Measurements from ENCODE around the gene NT5M. TPM values are rescaled to one million over a fixed set of nuclear protein-coding genes. Genes with fewer than 3 reads are reported as not detected.

NT5M gene
- total RNA-seq, 4 donors from 2014 or later = 3.7 to 15.7 (median 8.0) TPM

GRCh38 chr17:17322516-17323510 lies 19.6 kb downstream of the NT5M start:
- H3K36me3 ChIP-seq = no peaks in the 10 kb centered on the region
- intact Hi-C loops (cut with DNase I; ENCODE audit: low total_unique reads) = no loop called here

GRCh38 chr17:17324616-17325015 lies 21.4 kb downstream of the NT5M start:
- ATAC-seq (no peak), DNase-seq (no peak)
- Histone ChIP-seq H3K4me1 (no peaks in the 10 kb centered on the region), H3K36me3 (no peaks in the 10 kb centered on the region), H3K27me3 (no peaks in the 10 kb centered on the region), H3K27ac (no peak overlapping the region), H3K9me3 (no peaks in the 10 kb centered on the region), H3K4me3 (no peak overlapping the region)
- TF ChIP-seq POLR2A (IDR thresholded peaks at IDR 0.05) (no peak), CTCF (IDR thresholded peaks at IDR 0.05 in 4 of 5, conservative IDR thresholded peaks at IDR 0.05 in 1 of 5) (no peak)
- intact Hi-C loops (cut with DNase I; ENCODE audit: low total_unique reads) (no loop called here), in situ Hi-C loops (cut with MboI; ENCODE audit: low sequenced_read_pairs in 4 of 4) (no loop called here)

More at GRCh38 chr17:17322516-17323510, 19.6 kb downstream of the NT5M start:
- DNase-seq (no peak), ATAC-seq (no peak)
- no peaks in the 10 kb centered on the region for H3K4me1 ChIP-seq
- H3K4me3 ChIP-seq = no peak overlapping the region
- H3K9me3 ChIP-seq = no peaks in the 10 kb centered on the region
- TF ChIP-seq POLR2A (IDR thresholded peaks at IDR 0.05) (no peak), CTCF (IDR thresholded peaks at IDR 0.05 in 4 of 5, conservative IDR thresholded peaks at IDR 0.05 in 1 of 5) (no peak)
- no peaks in the 10 kb centered on the region for H3K27me3 ChIP-seq
- in situ Hi-C loops (cut with MboI; ENCODE audit: low sequenced_read_pairs in 4 of 4) = no loop called here
- no peak overlapping the region for H3K27ac ChIP-seq

- DNase-seq = peak; percentile 48 to 84
- TF ChIP-seq POLR2A (IDR thresholded peaks at IDR 0.05) = no peak
- TF ChIP-seq CTCF (IDR thresholded peaks at IDR 0.05 in 4 of 5, conservative IDR thresholded peaks at IDR 0.05 in 1 of 5) = no peak
- intact Hi-C loops (cut with DNase I; ENCODE audit: low total_unique reads) (no loop called here), in situ Hi-C loops (cut with MboI; ENCODE audit: low sequenced_read_pairs in 4 of 4) (no loop called here)
- no peak overlapping the region for H3K4me3 ChIP-seq
- H3K9me3 ChIP-seq = no peaks in the 10 kb centered on the region
- no peaks in the 10 kb centered on the region for H3K4me1 ChIP-seq
- no peaks in the 10 kb centered on the region for H3K36me3 ChIP-seq
- no peaks in the 10 kb centered on the region for H3K27me3 ChIP-seq
- peak; percentile 94 to 98 for ATAC-seq
- peak overlapping the region in 2 of 4 donors; percentile 54 for H3K27ac ChIP-seq
Observed at GRCh38 chr17:17325228-17325627, 22.1 kb downstream of the NT5M start.

GRCh38 chr17:17325816-17326215 lies 22.6 kb downstream of the NT5M start:
- ATAC-seq = no peak
- DNase-seq = no peak
- no peaks in the 10 kb centered on the region for H3K4me1 ChIP-seq
- H3K9me3 ChIP-seq = no peaks in the 10 kb centered on the region
- peak overlapping the region in 1 of 4 donors; percentile 54 for H3K27ac ChIP-seq
- H3K27me3 ChIP-seq = no peaks in the 10 kb centered on the region
- no peaks in the 10 kb centered on the region for H3K36me3 ChIP-seq
- H3K4me3 ChIP-seq = no peak overlapping the region
- intact Hi-C loops (cut with DNase I; ENCODE audit: low total_unique reads) (no loop called here), in situ Hi-C loops (cut with MboI; ENCODE audit: low sequenced_read_pairs in 4 of 4) (no loop called here)
- no peak for TF ChIP-seq CTCF (IDR thresholded peaks at IDR 0.05 in 4 of 5, conservative IDR thresholded peaks at IDR 0.05 in 1 of 5)
- no peak for TF ChIP-seq POLR2A (IDR thresholded peaks at IDR 0.05)

Measured in gastrocnemius medialis (tissue), 4 donors.